GM21717 (cell line): ENCODE data around the gene SOX8.

Experiments
- ATAC-seq: cut with Tn5 transposase; IDR thresholded peaks from one replicate; pipeline ENCODE4 v1.9.1; 2021; ENCODE audit warnings: mild to moderate bottlenecking, moderate library complexity; ENCODE audit not compliant: unreplicated experiment

SOX8 gene

GRCh38 chr16:972316-973002 lies 9.1 kb upstream of the SOX8 start:
- no peak for ATAC-seq

GRCh38 chr16:973366-973765 lies 8.2 kb upstream of the SOX8 start:
- no peak for ATAC-seq

DNA sequence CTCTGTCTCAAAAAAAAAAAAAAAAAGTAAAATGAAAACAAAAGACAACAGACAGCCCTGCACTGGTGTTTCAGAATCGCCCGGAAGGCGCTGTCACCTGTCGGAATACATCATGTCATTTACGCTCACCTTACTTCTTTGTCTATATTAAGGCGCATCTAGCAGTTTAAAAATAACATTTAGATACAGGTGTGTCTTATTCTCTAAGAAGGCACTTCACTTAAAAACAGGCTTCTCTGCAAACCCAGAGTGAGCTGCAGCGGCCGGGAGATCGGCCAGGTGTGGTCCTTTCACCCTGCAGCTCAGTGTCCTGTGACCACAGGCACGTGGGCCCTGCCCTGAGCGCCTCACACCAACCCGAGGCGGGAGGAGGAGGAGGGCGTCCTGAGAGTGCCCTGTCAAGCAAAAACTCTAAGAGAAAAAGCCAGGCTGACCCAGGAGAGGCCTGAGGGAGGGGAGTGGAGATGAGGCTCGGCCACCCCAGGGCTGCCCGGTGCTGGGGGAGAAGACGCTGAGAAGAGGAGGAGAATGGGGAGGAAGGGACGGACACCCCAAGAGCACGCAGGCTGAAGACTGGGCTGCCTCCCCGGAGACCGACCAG lies 7.5 kb upstream of the SOX8 start:
- ATAC-seq: no peak

GRCh38 chr16:974611-975261 lies 6.8 kb upstream of the SOX8 start:
- no peak for ATAC-seq

DNA sequence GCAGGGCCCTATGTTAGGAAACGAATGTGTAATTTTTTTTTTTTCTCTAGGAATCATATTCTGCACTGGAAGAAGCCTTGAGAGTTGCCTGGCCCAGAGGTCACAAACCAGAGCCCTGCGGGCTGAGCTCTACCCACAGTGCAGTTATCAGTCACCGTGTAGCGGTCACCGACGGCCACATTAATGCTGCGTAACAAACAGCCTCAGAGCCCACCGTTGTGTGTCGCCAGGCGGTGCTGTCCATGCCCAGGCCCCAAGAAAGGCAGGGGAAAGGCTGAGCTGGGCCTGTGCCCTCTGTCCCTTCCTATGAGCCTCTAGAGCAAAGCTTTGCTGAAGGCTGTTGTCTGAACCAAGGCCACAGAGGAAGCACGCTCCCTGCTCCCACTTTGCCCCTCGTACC lies 6.3 kb upstream of the SOX8 start:
- no peak for ATAC-seq

- no peak for ATAC-seq
These were observed 5.1 kb upstream of the SOX8 start for GRCh38 chr16:976389-976931.

DNA sequence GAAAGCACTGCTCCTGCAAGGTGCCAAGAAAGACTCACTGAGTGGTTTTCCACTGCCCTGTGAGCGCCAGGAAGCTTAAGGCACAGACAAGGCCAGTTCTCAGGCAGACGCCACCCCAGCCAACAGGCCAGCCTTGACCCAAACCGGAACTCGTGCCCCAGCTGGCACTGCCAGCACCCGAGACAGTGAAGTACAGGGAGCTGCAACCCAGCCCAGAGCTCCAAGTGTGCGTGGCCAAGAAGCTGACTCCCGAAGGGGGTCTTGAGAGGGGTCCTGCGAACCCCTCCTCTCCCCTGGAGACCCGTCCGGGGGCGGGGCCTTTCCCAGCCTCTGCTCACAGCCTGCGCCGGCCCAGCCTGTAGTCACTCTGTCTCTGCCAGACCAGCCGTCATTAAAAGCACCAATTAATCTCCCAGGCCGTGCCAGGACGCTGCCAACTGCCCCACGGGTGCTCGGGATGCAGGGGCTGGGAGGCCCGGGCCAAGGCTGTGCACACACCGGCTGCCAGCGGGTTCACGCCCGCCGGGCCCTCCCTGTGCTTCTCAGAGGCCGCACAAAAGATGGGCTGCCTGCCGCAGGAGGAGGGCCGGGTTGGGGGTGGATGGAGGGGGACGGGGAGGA lies 4.4 kb upstream of the SOX8 start:
- no peak for ATAC-seq

DNA sequence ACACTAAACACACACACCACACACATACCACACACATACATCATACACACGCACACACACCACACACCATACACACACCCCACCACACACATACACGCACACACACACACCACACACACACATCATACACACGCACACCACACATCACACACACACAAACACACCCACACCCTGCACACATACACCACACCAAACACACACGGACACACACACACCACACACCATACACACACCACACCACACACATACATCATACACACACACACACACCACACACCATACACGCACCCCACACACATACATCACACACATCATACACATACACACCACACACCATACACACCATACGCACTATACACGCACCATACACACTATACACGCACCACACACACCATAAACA lies 3.7 kb upstream of the SOX8 start:
- ATAC-seq: no peak

- no peak for ATAC-seq
These were observed 3.2 kb upstream of the SOX8 start for GRCh38 chr16:978403-978802.

DNA sequence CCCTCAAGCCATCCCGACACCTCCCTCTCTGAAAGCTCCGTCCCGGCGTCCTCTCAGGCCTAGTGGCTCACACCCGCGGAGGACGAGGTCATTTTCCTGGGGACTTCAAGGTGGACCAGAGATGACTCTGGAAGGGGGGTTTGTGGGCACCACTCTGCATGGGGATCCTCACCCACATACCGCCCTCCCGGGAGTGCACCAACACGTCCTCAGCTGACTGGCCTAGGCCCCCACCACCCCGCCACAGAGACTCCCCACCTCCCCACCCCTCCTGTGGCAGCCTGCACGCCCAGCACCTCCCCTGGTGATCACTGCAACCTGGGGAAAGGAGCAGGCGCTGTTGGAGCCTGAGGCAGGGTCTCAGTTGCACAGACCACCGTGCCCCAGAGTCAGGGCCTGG lies 2.4 kb upstream of the SOX8 start:
- no peak for ATAC-seq

DNA sequence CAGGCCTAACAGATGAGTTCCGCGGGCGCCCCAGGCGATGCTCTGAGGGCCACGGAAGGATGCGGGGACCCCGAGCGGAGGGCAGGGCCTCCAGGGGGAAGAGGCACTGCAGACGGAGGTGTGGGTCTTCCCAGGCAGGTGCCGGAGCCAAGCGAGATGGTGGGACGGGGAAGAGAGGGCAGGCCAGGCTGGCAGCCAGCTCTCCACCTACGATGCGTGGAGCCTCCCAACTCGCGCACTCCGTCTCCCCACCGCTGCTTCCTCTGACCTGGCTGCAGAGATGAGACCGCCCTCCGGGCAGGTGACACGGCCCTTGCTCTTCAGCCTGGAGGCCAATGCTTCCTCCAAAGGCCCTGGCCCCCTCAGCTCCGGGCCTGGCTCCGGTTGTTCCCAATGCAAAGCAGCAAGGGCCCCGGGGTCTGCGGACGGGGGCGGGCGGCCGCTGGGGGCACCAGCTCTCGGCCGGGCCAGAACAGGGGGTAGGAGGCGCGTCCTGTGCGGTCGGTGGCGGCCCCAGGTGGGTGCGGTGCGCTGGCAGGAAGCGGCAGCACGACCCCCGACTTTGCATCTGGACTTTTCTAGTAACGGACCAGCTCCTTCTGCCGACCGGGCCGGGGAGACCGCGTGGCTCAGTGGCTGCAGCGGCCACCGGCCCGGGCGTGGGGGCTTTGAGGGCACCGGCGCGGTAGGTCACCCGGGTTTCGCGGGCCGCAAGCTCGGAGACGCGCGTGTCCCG lies 1.5 kb upstream of the SOX8 start:
- ATAC-seq: no peak

DNA sequence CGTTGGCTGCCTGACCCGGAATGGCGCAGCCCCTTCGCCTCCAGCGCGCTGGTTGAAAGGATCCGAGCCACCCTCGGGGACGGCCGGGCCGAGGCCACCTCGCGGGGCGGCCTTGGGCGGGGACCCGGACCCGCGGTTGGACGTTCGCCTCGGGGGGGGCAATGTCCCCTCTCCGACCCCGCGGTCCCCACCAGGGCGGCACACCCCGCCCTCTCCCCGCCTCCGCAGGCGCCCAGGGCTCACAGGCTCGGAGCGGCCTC lies 1.0 kb upstream of the SOX8 start:
- no peak for ATAC-seq

DNA sequence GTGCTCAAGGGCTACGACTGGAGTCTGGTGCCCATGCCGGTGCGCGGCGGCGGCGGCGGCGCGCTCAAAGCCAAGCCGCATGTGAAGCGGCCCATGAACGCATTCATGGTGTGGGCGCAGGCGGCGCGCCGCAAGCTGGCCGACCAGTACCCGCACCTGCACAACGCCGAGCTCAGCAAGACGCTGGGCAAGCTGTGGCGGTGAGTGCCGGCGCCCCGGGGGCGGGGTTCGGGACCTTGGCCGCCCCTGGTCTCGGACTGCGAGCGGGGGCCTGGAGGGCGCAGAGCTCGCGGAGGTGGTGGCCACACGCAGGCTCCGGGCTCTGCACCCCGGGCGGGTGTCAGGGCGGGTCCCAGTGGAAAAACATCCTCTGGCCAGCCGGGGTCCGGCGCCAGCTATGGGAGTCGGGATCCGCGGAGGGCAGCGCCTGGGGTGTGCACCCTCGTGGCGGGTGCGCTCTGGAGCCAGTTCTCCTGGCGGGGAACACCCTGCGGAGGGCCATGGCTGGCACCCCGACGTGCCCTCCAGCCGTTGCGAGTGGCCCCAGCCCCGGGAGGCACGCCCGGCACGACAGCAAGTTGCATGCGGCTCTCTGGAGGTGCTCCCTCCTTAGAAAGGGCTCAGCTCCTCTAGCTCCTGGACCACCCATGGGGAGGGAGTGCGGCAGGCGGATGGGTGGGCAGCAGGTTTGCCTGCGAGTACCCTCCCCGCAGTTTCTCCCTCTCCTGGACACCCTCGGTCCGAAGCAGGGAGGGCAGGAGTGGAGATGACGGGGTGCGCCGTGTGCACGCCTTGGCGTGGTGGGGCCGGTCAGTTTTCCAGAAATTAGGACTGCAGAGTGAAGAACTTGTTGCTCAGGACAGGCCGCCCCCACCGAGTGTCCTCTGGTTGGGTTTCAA lies 824 bp downstream of the SOX8 start:
- ATAC-seq: no peak

- no peak for ATAC-seq
These were observed 1.8 kb downstream of the SOX8 start for GRCh38 chr16:983044-984030.

DNA sequence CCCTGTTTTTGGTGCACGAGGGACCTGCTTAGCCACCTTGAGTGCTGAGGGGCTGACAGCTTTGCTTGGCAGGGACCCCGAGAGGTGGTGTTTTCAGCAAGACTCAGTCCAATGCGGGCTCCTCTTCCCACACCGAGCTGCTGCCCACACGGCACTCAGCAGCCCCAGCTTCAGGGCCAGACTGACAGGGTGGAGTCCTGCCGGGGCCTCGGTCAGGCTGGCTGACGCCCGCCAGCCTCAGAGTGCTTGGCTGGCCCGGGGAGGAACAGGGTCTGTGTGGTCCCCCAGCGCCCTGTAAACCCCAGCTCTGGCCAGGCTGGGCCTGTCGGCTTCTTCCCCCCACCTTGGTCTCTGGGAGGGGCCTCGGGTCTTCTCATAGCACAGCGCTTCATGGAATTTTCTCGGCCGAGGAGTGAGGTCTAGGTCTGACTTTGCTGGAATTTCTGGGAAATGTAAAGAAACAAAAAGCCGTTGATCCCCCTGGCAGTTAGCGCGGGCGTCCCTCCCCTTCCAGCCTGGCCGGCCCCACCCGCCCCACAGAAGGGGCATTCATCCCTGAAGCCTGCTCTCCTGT lies 2.6 kb downstream of the SOX8 start:
- ATAC-seq: no peak

- ATAC-seq: no peak
These were observed 3.4 kb downstream of the SOX8 start for GRCh38 chr16:984736-985636.

DNA sequence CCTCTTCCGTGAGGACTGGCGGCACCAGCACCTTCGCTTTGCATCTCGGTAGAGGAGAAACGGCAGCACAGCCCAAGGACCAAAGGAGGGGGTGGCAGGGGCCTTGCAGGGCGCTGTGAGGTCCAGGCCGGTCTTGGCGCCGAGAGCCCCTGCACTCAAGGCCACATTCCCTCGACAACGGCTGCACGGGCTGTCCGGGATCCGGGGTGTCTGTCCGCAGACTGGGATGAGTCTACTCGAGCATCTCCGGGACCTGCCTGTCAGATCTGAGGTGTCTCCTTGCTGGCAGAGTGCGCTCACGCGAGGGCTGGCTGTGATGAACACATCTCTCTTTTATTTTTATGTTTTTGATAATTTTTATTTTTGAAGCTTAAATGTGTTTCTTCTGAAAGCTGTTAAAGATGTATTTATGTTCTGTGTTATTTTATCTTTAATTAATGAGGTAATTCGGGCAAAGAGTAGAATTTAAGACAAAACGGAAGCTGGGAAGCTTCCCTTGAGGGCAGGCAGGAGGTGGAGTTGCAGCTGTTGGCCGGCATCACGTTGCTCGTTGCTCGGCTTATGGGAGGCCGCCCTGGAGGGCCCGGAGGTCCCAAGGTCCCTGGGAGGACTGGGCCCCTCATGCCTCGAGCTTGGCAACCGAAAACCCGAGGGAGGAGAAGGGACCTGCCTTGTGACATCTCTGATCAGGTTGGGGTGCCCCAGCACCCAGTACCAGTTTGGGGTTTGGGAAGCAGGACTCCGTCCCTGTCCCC lies 4.3 kb downstream of the SOX8 start:
- ATAC-seq: no peak
